ENCODE results near the gene SEMA3A. TPM values are rescaled to one million over a fixed set of nuclear protein-coding genes. Genes with fewer than 3 reads are reported as not detected.

SEMA3A gene
- total and polyA plus RNA-seq, 2 of the 13 experiments (the other 11 are each of a cell fraction or from before 2014, with no cell fraction given): 0.29 to 1.2 TPM

GRCh38 chr7:84238596-84238995, 44.0 kb upstream of the SEMA3A start:
- Histone ChIP-seq H2AFZ (ENCODE audit: low read length) (no peak overlapping the region), H3K9ac (ENCODE audit: insufficient read depth, low read depth, low read length) (no peak overlapping the region), H3K27ac (ENCODE audit: extremely low read length, insufficient read depth, low read length) (no peak overlapping the region), H3K36me3 (replicated peaks in 1 of 2; ENCODE audit: control insufficient read depth in 1 of 2, insufficient read depth in 2 of 2, low read length in 2 of 2) (no peaks in the 10 kb centered on the region), H3K9me3 (ENCODE audit: low read length) (no peaks in the 10 kb centered on the region), H3K4me1 (ENCODE audit: insufficient read depth, low read length) (no peaks in the 10 kb centered on the region), H3K4me3 (replicated peaks in 1 of 3; ENCODE audit: insufficient read depth in 1 of 3, low read depth in 2 of 3, low read length in 3 of 3) (no peak overlapping the region), H4K20me1 (ENCODE audit: insufficient read depth, low read length) (no peaks in the 10 kb centered on the region), H3K79me2 (ENCODE audit: insufficient read depth, low read length) (no peaks in the 10 kb centered on the region), H3K4me2 (ENCODE audit: low read depth, low read length) (no peak overlapping the region), H3K27me3 (ENCODE audit: control insufficient read depth in 1 of 2, insufficient read depth in 2 of 2, low read length in 2 of 2) (no peaks in the 10 kb centered on the region)
- TF ChIP-seq ADNP (CRISPR knock-in tag; IDR thresholded peaks at IDR 0.05) (no peak), HOXA5 (CRISPR knock-in tag; IDR thresholded peaks at IDR 0.05) (no peak), TERF1 (CRISPR knock-in tag; IDR thresholded peaks at IDR 0.05) (no peak), ZNF549 (CRISPR knock-in tag; IDR thresholded peaks at IDR 0.05) (no peak), GPN1 (CRISPR knock-in tag; IDR thresholded peaks at IDR 0.05; ENCODE audit: borderline replicate concordance) (no peak), NPAS2 (CRISPR knock-in tag; IDR thresholded peaks at IDR 0.05; ENCODE audit: borderline replicate concordance) (no peak), ZNF281 (CRISPR knock-in tag; IDR thresholded peaks at IDR 0.05; ENCODE audit: borderline replicate concordance) (no peak), ZNF274 (CRISPR knock-in tag; IDR thresholded peaks at IDR 0.05) (no peak), ZKSCAN8 (CRISPR knock-in tag; IDR thresholded peaks at IDR 0.05; ENCODE audit: borderline replicate concordance) (no peak)
- BruUV-seq (replicated peaks): no TSS peak
- DNase-seq (ENCODE audit: low spot score) (no peak), FAIRE-seq (no peak), ATAC-seq (no peak)
- intact Hi-C loops (cut with micrococcal nuclease; ENCODE audit: unreplicated experiment) (no loop called here), in situ Hi-C loops (cut with HindIII; ENCODE audit: extremely low pct_ligation_motif_present, low pct_unique_long_range_greater_than_20kb) (no loop called here)
- WGBS (ENCODE audit: low lambda C conversion rate): 48% methylated on average over 6 of the region's 6 CpGs
- ChIA-PET CTCF (ENCODE audit: low intra/inter-chr PET ratio, low total read pairs) (no interaction called here), POLR2A (no interaction called here)
